ENCODE results near the gene CROCC.
"Not testable (repeated sequence)": the region's sequence is repeated elsewhere in the genome, so short reads cannot be mapped to it uniquely, and the experiment has no call there.

CROCC gene

GRCh38 chr1:16926491-16927073, 4.9 kb downstream of the CROCC start:
- H3K27me3 ChIP-seq (ENCODE audit: control insufficient read depth in 2 of 2, insufficient read depth in 2 of 2, low read length in 2 of 2), result no peaks in the 10 kb centered on the region
- no peak overlapping the region for H3K4me3 ChIP-seq (ENCODE audit: low read length in 2 of 2)
- no peak overlapping the region for H3K9ac ChIP-seq (ENCODE audit: low read depth in 1 of 2, low read length in 2 of 2)
- H3K36me3 ChIP-seq (ENCODE audit: control insufficient read depth in 2 of 2, insufficient read depth in 2 of 2, low read length in 2 of 2), result no peaks in the 10 kb centered on the region
- no peaks in the 10 kb centered on the region for H3K9me3 ChIP-seq (ENCODE audit: control insufficient read depth in 2 of 2, low read length in 2 of 2)
- no peak overlapping the region for H3K27ac ChIP-seq (ENCODE audit: low read depth in 2 of 2, low read length in 2 of 2)
- peaks cover 0 to 2% of the 10 kb centered on the region in 2 donors for H3K4me1 ChIP-seq (ENCODE audit: control insufficient read depth in 2 of 2, insufficient read depth in 2 of 2, low read length in 2 of 2)

GRCh38 chr1:16927256-16927655, 5.5 kb downstream of the CROCC start:
- Histone ChIP-seq H3K27me3 (ENCODE audit: control insufficient read depth in 2 of 2, insufficient read depth in 2 of 2, low read length in 2 of 2) (no peaks in the 10 kb centered on the region), H3K36me3 (ENCODE audit: control insufficient read depth in 2 of 2, insufficient read depth in 2 of 2, low read length in 2 of 2) (no peaks in the 10 kb centered on the region), H3K4me1 (ENCODE audit: control insufficient read depth in 2 of 2, insufficient read depth in 2 of 2, low read length in 2 of 2) (no peaks in the 10 kb centered on the region), H3K27ac (ENCODE audit: low read depth in 2 of 2, low read length in 2 of 2) (no peak overlapping the region), H3K9me3 (ENCODE audit: control insufficient read depth in 2 of 2, low read length in 2 of 2) (no peaks in the 10 kb centered on the region), H3K4me3 (ENCODE audit: low read length in 2 of 2) (no peak overlapping the region), H3K9ac (ENCODE audit: low read depth in 1 of 2, low read length in 2 of 2) (no peak overlapping the region)

- H3K4me3 ChIP-seq (ENCODE audit: low read length in 2 of 2), result no peak overlapping the region
- H3K4me1 ChIP-seq (ENCODE audit: control insufficient read depth in 2 of 2, insufficient read depth in 2 of 2, low read length in 2 of 2), result no peaks in the 10 kb centered on the region
- no peaks in the 10 kb centered on the region for H3K27me3 ChIP-seq (ENCODE audit: control insufficient read depth in 2 of 2, insufficient read depth in 2 of 2, low read length in 2 of 2)
- H3K9me3 ChIP-seq (ENCODE audit: control insufficient read depth in 2 of 2, low read length in 2 of 2), result no peaks in the 10 kb centered on the region
- H3K27ac ChIP-seq (ENCODE audit: low read depth in 2 of 2, low read length in 2 of 2), result no peak overlapping the region
- H3K9ac ChIP-seq (ENCODE audit: low read depth in 1 of 2, low read length in 2 of 2), result no peak overlapping the region
- H3K36me3 ChIP-seq (ENCODE audit: control insufficient read depth in 2 of 2, insufficient read depth in 2 of 2, low read length in 2 of 2), result no peaks in the 10 kb centered on the region
Measured at GRCh38 chr1:16927711-16928485, 6.2 kb downstream of the CROCC start.

- H3K4me3 ChIP-seq (ENCODE audit: low read length in 2 of 2); H3K27me3 ChIP-seq (ENCODE audit: control insufficient read depth in 2 of 2, insufficient read depth in 2 of 2, low read length in 2 of 2); H3K36me3 ChIP-seq (ENCODE audit: control insufficient read depth in 2 of 2, insufficient read depth in 2 of 2, low read length in 2 of 2); H3K27ac ChIP-seq (ENCODE audit: low read depth in 2 of 2, low read length in 2 of 2); H3K4me1 ChIP-seq (ENCODE audit: control insufficient read depth in 2 of 2, insufficient read depth in 2 of 2, low read length in 2 of 2); H3K9ac ChIP-seq (ENCODE audit: low read depth in 1 of 2, low read length in 2 of 2); H3K9me3 ChIP-seq (ENCODE audit: control insufficient read depth in 2 of 2, low read length in 2 of 2): not testable (repeated sequence)
Measured at GRCh38 chr1:16929146-16930041, 7.7 kb downstream of the CROCC start.

GRCh38 chr1:16931206-16931934, 9.6 kb downstream of the CROCC start:
- not testable (repeated sequence) for H3K9ac ChIP-seq (ENCODE audit: low read depth in 1 of 2, low read length in 2 of 2); H3K4me1 ChIP-seq (ENCODE audit: control insufficient read depth in 2 of 2, insufficient read depth in 2 of 2, low read length in 2 of 2); H3K27me3 ChIP-seq (ENCODE audit: control insufficient read depth in 2 of 2, insufficient read depth in 2 of 2, low read length in 2 of 2); H3K27ac ChIP-seq (ENCODE audit: low read depth in 2 of 2, low read length in 2 of 2); H3K36me3 ChIP-seq (ENCODE audit: control insufficient read depth in 2 of 2, insufficient read depth in 2 of 2, low read length in 2 of 2); H3K9me3 ChIP-seq (ENCODE audit: control insufficient read depth in 2 of 2, low read length in 2 of 2); H3K4me3 ChIP-seq (ENCODE audit: low read length in 2 of 2)

- H3K27me3 ChIP-seq (ENCODE audit: control insufficient read depth in 2 of 2, insufficient read depth in 2 of 2, low read length in 2 of 2); H3K4me3 ChIP-seq (ENCODE audit: low read length in 2 of 2); H3K9me3 ChIP-seq (ENCODE audit: control insufficient read depth in 2 of 2, low read length in 2 of 2); H3K4me1 ChIP-seq (ENCODE audit: control insufficient read depth in 2 of 2, insufficient read depth in 2 of 2, low read length in 2 of 2); H3K27ac ChIP-seq (ENCODE audit: low read depth in 2 of 2, low read length in 2 of 2); H3K9ac ChIP-seq (ENCODE audit: low read depth in 1 of 2, low read length in 2 of 2); H3K36me3 ChIP-seq (ENCODE audit: control insufficient read depth in 2 of 2, insufficient read depth in 2 of 2, low read length in 2 of 2): not testable (repeated sequence)
Measured at GRCh38 chr1:16933945-16934344, 12.2 kb downstream of the CROCC start.

- H3K9me3 ChIP-seq (ENCODE audit: control insufficient read depth in 2 of 2, low read length in 2 of 2); H3K36me3 ChIP-seq (ENCODE audit: control insufficient read depth in 2 of 2, insufficient read depth in 2 of 2, low read length in 2 of 2); H3K4me3 ChIP-seq (ENCODE audit: low read length in 2 of 2); H3K27ac ChIP-seq (ENCODE audit: low read depth in 2 of 2, low read length in 2 of 2); H3K27me3 ChIP-seq (ENCODE audit: control insufficient read depth in 2 of 2, insufficient read depth in 2 of 2, low read length in 2 of 2); H3K4me1 ChIP-seq (ENCODE audit: control insufficient read depth in 2 of 2, insufficient read depth in 2 of 2, low read length in 2 of 2); H3K9ac ChIP-seq (ENCODE audit: low read depth in 1 of 2, low read length in 2 of 2): not testable (repeated sequence)
Measured at GRCh38 chr1:16936580-16936979, 14.8 kb downstream of the CROCC start.

GRCh38 chr1:16938351-16939321, 16.9 kb downstream of the CROCC start:
- H3K4me1 ChIP-seq (ENCODE audit: control insufficient read depth in 2 of 2, insufficient read depth in 2 of 2, low read length in 2 of 2), result no peaks in the 10 kb centered on the region
- peaks cover 0 to 7% of the 10 kb centered on the region in 2 donors for H3K36me3 ChIP-seq (ENCODE audit: control insufficient read depth in 2 of 2, insufficient read depth in 2 of 2, low read length in 2 of 2)
- H3K4me3 ChIP-seq (ENCODE audit: low read length in 2 of 2), result no peak overlapping the region
- H3K9me3 ChIP-seq (ENCODE audit: control insufficient read depth in 2 of 2, low read length in 2 of 2), result no peaks in the 10 kb centered on the region
- H3K9ac ChIP-seq (ENCODE audit: low read depth in 1 of 2, low read length in 2 of 2), result no peak overlapping the region
- H3K27me3 ChIP-seq (ENCODE audit: control insufficient read depth in 2 of 2, insufficient read depth in 2 of 2, low read length in 2 of 2), result no peaks in the 10 kb centered on the region
- H3K27ac ChIP-seq (ENCODE audit: low read depth in 2 of 2, low read length in 2 of 2), result no peak overlapping the region

- H3K36me3 ChIP-seq (ENCODE audit: control insufficient read depth in 2 of 2, insufficient read depth in 2 of 2, low read length in 2 of 2); H3K27ac ChIP-seq (ENCODE audit: low read depth in 2 of 2, low read length in 2 of 2); H3K27me3 ChIP-seq (ENCODE audit: control insufficient read depth in 2 of 2, insufficient read depth in 2 of 2, low read length in 2 of 2); H3K9ac ChIP-seq (ENCODE audit: low read depth in 1 of 2, low read length in 2 of 2); H3K4me1 ChIP-seq (ENCODE audit: control insufficient read depth in 2 of 2, insufficient read depth in 2 of 2, low read length in 2 of 2); H3K9me3 ChIP-seq (ENCODE audit: control insufficient read depth in 2 of 2, low read length in 2 of 2); H3K4me3 ChIP-seq (ENCODE audit: low read length in 2 of 2): not testable (repeated sequence)
Measured at GRCh38 chr1:16939386-16940180, 17.9 kb downstream of the CROCC start.

All from mucosa of rectum (tissue), 2 donors.